ENCODE measurements around the gene PSME2. TPM values are rescaled to one million over a fixed set of nuclear protein-coding genes. Genes with fewer than 3 reads are reported as not detected.

PSME2 gene
- total RNA-seq, 2 donors from 2014 or later = 106 to 112 TPM

DNA sequence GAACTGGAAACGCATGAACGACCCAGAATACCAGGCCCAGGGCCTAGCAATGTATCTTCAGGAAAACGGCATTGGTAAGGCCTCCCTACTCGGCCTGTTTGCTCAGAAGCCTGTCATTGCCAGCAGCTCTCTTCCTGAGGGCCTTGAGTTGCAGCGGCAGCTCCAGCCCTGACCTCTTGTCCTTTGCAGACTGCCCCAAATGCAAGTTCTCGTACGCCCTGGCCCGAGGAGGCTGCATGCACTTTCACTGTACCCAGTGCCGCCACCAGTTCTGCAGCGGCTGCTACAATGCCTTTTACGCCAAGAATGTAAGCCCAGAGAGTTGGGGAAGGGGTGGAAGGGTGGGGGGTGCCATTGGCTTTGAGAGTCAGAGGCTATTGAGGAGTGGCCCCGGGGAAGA is 10.9 kb upstream of the PSME2 start:
- H3K9ac ChIP-seq (ENCODE audit: extremely low read depth, low read length, poor library complexity, severe bottlenecking) = no peak overlapping the region
- Mint-ChIP-seq H3K27ac (no peak overlapping the region), H3K27me3 (ENCODE audit: insufficient read depth) (no peaks in the 10 kb centered on the region), H3K36me3 (ENCODE audit: low read depth) (peaks cover 62% of the 10 kb centered on the region), H3K4me1 (peaks cover 10% of the 10 kb centered on the region), H3K9me3 (no peaks in the 10 kb centered on the region), H3K4me3 (no peak overlapping the region)
- H3K9me3 ChIP-seq (ENCODE audit: control insufficient read depth, low read length) = no peaks in the 10 kb centered on the region
- peaks cover 6% of the 10 kb centered on the region for H3K4me1 ChIP-seq (ENCODE audit: control insufficient read depth, insufficient read depth, low read length)
- no peak for DNase-seq
- peaks cover 54% of the 10 kb centered on the region for H3K36me3 ChIP-seq (ENCODE audit: control insufficient read depth, insufficient read depth, low read length)
- H3K27me3 ChIP-seq (ENCODE audit: control insufficient read depth, insufficient read depth, low read length, poor library complexity, severe bottlenecking) = no peaks in the 10 kb centered on the region
- no peak overlapping the region for H3K27ac ChIP-seq (ENCODE audit: low read depth, low read length)
- no peak overlapping the region for H3K4me3 ChIP-seq (ENCODE audit: low read length)
- TF ChIP-seq CTCF (conservative IDR thresholded peaks at IDR 0.05) = no peak
- WGBS, 2 experiments (ENCODE audit: insufficient coverage in 1 of 2, insufficient read length in 1 of 2) = 94 to 95% methylated on average over 10 to 12 of the region's 12 CpGs

DNA sequence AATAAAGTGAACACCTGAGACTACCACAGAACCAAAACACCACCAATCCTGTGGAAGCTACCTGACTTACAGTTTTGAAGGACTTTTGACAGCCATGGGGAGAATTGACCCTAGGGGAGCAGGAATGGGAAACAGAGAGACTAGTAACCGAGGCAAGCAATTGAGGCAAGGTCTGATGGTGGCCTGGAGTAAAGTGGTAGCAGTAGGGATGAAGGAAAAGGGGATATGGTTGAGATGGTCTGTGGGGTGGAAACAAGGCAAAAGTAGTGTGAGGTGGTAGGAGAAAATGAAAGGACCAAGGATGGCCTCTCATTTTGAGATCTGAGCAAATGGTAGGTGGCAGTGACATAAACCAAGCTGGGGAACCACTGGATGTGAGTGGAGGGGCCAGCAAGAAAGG is 10.4 kb upstream of the PSME2 start:
- no peak for TF ChIP-seq CTCF (conservative IDR thresholded peaks at IDR 0.05)
- Mint-ChIP-seq H3K27me3 (ENCODE audit: insufficient read depth) (no peaks in the 10 kb centered on the region), H3K4me1 (peaks cover 8% of the 10 kb centered on the region), H3K36me3 (ENCODE audit: low read depth) (peaks cover 61% of the 10 kb centered on the region), H3K9me3 (no peaks in the 10 kb centered on the region), H3K4me3 (no peak overlapping the region), H3K27ac (no peak overlapping the region)
- DNase-seq = no peak
- H3K9me3 ChIP-seq (ENCODE audit: control insufficient read depth, low read length) = no peaks in the 10 kb centered on the region
- H3K4me1 ChIP-seq (ENCODE audit: control insufficient read depth, insufficient read depth, low read length) = peaks cover 6% of the 10 kb centered on the region
- H3K27ac ChIP-seq (ENCODE audit: low read depth, low read length) = no peak overlapping the region
- H3K36me3 ChIP-seq (ENCODE audit: control insufficient read depth, insufficient read depth, low read length) = peaks cover 58% of the 10 kb centered on the region
- H3K9ac ChIP-seq (ENCODE audit: extremely low read depth, low read length, poor library complexity, severe bottlenecking) = no peak overlapping the region
- H3K4me3 ChIP-seq (ENCODE audit: low read length) = no peak overlapping the region
- 93 to 100% methylated on average over 1 of the region's 1 CpG for WGBS, 2 experiments (ENCODE audit: insufficient coverage in 1 of 2, insufficient read length in 1 of 2)
- H3K27me3 ChIP-seq (ENCODE audit: control insufficient read depth, insufficient read depth, low read length, poor library complexity, severe bottlenecking) = no peaks in the 10 kb centered on the region

DNA sequence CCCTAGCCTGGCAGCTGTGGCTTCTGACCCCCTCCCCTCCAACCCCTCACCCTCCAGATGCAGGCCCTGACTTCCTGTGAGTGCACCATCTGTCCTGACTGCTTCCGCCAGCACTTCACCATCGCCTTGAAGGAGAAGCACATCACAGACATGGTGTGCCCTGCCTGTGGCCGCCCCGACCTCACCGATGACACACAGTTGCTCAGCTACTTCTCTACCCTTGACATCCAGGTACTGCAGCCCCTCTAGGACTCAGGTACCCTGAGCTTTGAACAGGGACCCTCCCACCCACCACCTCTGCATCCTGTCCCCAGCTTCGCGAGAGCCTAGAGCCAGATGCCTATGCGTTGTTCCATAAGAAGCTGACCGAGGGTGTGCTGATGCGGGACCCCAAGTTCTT is 8.7 kb upstream of the PSME2 start:
- Histone ChIP-seq H3K27ac (ENCODE audit: low read depth, low read length) (no peak overlapping the region), H3K27me3 (ENCODE audit: control insufficient read depth, insufficient read depth, low read length, poor library complexity, severe bottlenecking) (no peaks in the 10 kb centered on the region), H3K36me3 (ENCODE audit: control insufficient read depth, insufficient read depth, low read length) (peaks cover 69% of the 10 kb centered on the region), H3K9me3 (ENCODE audit: control insufficient read depth, low read length) (no peaks in the 10 kb centered on the region), H3K9ac (ENCODE audit: extremely low read depth, low read length, poor library complexity, severe bottlenecking) (no peak overlapping the region), H3K4me1 (ENCODE audit: control insufficient read depth, insufficient read depth, low read length) (no peaks in the 10 kb centered on the region), H3K4me3 (ENCODE audit: low read length) (no peak overlapping the region)
- no peaks in the 10 kb centered on the region for H3K4me1 Mint-ChIP-seq
- H3K36me3 Mint-ChIP-seq (ENCODE audit: low read depth) = peaks cover 72% of the 10 kb centered on the region
- no peaks in the 10 kb centered on the region for H3K9me3 Mint-ChIP-seq
- no peaks in the 10 kb centered on the region for H3K27me3 Mint-ChIP-seq (ENCODE audit: insufficient read depth)
- 93 to 99% methylated on average over 8 to 10 of the region's 10 CpGs for WGBS, 2 experiments (ENCODE audit: insufficient coverage in 1 of 2, insufficient read length in 1 of 2)
- no peak overlapping the region for H3K4me3 Mint-ChIP-seq
- TF ChIP-seq CTCF (conservative IDR thresholded peaks at IDR 0.05) = no peak
- H3K27ac Mint-ChIP-seq = no peak overlapping the region
- DNase-seq = no peak
